OCI-LY3 (cell line): ENCODE results near the gene KLRF2.

ENCODE experiments used
- H2AFZ ChIP-seq: fragments of 200-600, 300-600 bp; shearing (Covaris generic); 2 replicates; pipeline ENCODE4 v1.6.0; 2014; ENCODE audit warnings: antibody characterized with exemption, low read depth, low read length
- H3K27ac ChIP-seq: fragments of 200-600, 300-600 bp; sonication (generic); 2 replicates; pipeline ENCODE4 v1.5.1; 2014; ENCODE audit warnings: mild to moderate bottlenecking, low read length, moderate library complexity, mixed read lengths
- H3K27me3 ChIP-seq: fragments of 200-600, 300-600 bp; sonication (generic); 2 replicates; pipeline ENCODE4 v1.6.1; 2014; ENCODE audit warnings: low read depth, low read length, mixed read lengths
- H3K36me3 ChIP-seq: fragments of 200-600, 300-600 bp; sonication (generic); replicated peaks from 2 replicates; pipeline ENCODE3; 2014; ENCODE audit warnings: low read depth, low read length, mixed read lengths
- H3K4me1 ChIP-seq: fragments of 300-600, 200-600 bp; sonication (generic); 2 replicates; pipeline ENCODE4 v1.6.1; 2014; ENCODE audit warnings: low read length, mixed read lengths
- H3K4me2 ChIP-seq: fragments of 200-600, 300-600 bp; sonication (generic); 2 replicates; pipeline ENCODE4 v1.6.1; 2014; ENCODE audit warnings: low read length, mixed read lengths
- H3K4me3 ChIP-seq: fragments of 300-600, 200-600 bp; sonication (generic); 2 replicates; pipeline ENCODE4 v1.5.1; 2014; ENCODE audit warnings: antibody characterized with exemption, mild to moderate bottlenecking, low read length, moderate library complexity
- H3K79me2 ChIP-seq: fragments of 300-600, 200-600 bp; shearing (Covaris generic); 2 replicates; pipeline ENCODE4 v1.6.1; 2014; ENCODE audit warnings: mild to moderate bottlenecking, low read length, mixed read lengths
- H3K9ac ChIP-seq: fragments of 300-600, 200-600 bp; shearing (Covaris generic); 2 replicates; pipeline ENCODE4 v1.6.0; 2014; ENCODE audit warnings: mild to moderate bottlenecking, low read length, moderate library complexity
- H3K9me3 ChIP-seq: fragments of 200-600, 300-600 bp; shearing (Covaris generic); 2 replicates; pipeline ENCODE4 v1.6.1; 2014; ENCODE audit warnings: low read length, mixed read lengths; ENCODE audit not compliant: insufficient read depth
- H4K20me1 ChIP-seq: fragments of 200-600, 300-600 bp; sonication (generic); 2 replicates; pipeline ENCODE4 v1.6.1; 2016; ENCODE audit warnings: low read length, mixed read lengths; ENCODE audit not compliant: insufficient read depth
- EZH2phosphoT487 ChIP-seq: fragments of 200-600 bp; shearing (Covaris generic); IDR thresholded peaks from 2 replicates; pipeline ENCODE4 v1.6.1; 2018; ENCODE audit warnings: antibody characterized with exemption, mixed run types, low read depth
- TF ChIP-seq, protein P1 (sequence below): fragments of 200-600, 300-600 bp; sonication (generic); IDR thresholded peaks from 2 replicates; pipeline ENCODE4 v1.5.1; 2014; ENCODE audit warnings: antibody characterized with exemption, low read length, low read depth

KLRF2 gene

GRCh38 chr12:9881246-9881645 lies at the start of gene KLRF2:
Gene KLRF2 (plus strand): TSS chr12:9881489. CDS start chr12:9881596, 107 bp downstream.
- H3K9me3 ChIP-seq, result no peaks in the 10 kb centered on the region
- H3K4me3 ChIP-seq, result no peak within 1 kb of the TSS
- no peaks in the 10 kb centered on the region for H3K4me1 ChIP-seq
- TF ChIP-seq, protein P1, sequence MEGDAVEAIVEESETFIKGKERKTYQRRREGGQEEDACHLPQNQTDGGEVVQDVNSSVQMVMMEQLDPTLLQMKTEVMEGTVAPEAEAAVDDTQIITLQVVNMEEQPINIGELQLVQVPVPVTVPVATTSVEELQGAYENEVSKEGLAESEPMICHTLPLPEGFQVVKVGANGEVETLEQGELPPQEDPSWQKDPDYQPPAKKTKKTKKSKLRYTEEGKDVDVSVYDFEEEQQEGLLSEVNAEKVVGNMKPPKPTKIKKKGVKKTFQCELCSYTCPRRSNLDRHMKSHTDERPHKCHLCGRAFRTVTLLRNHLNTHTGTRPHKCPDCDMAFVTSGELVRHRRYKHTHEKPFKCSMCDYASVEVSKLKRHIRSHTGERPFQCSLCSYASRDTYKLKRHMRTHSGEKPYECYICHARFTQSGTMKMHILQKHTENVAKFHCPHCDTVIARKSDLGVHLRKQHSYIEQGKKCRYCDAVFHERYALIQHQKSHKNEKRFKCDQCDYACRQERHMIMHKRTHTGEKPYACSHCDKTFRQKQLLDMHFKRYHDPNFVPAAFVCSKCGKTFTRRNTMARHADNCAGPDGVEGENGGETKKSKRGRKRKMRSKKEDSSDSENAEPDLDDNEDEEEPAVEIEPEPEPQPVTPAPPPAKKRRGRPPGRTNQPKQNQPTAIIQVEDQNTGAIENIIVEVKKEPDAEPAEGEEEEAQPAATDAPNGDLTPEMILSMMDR, result no peak
- no peak for TF ChIP-seq EZH2phosphoT487
- no peak within 1 kb of the TSS for H2AFZ ChIP-seq
- no peaks in the 10 kb centered on the region for H3K36me3 ChIP-seq
- no peak within 1 kb of the TSS for H3K4me2 ChIP-seq
- H3K27ac ChIP-seq, result no peak within 1 kb of the TSS
- H4K20me1 ChIP-seq, result no peaks in the 10 kb centered on the region
- no peaks in the 10 kb centered on the region for H3K79me2 ChIP-seq
- H3K27me3 ChIP-seq, result no peaks in the 10 kb centered on the region
- H3K9ac ChIP-seq, result no peak within 1 kb of the TSS

DNA sequence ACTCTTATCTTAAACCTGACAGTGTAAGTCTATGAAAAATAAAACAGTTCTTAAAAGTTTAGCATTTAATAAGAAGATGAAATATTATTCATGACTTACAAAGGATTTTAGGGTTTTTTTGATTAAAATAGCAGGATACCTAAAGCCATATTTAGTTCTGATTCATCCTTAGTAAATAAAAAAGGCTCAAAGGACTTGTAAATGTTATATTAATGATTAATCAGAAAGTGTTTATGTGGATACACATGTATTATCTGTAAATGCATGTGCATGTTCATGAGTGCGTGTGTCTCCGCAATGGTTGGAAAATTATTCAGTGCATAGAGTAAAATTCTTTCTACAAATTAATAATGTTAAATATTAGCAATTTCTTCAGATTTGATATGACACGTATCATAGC lies 49.6 kb upstream of the KLRF2 start:
- no peaks in the 10 kb centered on the region for H3K79me2 ChIP-seq
- no peak overlapping the region for H2AFZ ChIP-seq
- no peak overlapping the region for H3K9ac ChIP-seq
- H3K4me3 ChIP-seq, result no peak overlapping the region
- H3K4me1 ChIP-seq, result no peaks in the 10 kb centered on the region
- no peaks in the 10 kb centered on the region for H3K36me3 ChIP-seq
- H3K27ac ChIP-seq, result no peak overlapping the region
- no peak overlapping the region for H3K4me2 ChIP-seq
- H3K27me3 ChIP-seq, result peaks cover 7% of the 10 kb centered on the region; the same call in 1 of the 2 replicates
- no peak for TF ChIP-seq EZH2phosphoT487
- TF ChIP-seq, protein P1, result no peak
- H4K20me1 ChIP-seq, result no peaks in the 10 kb centered on the region
- no peaks in the 10 kb centered on the region; the same call in 1 of the 2 replicates for H3K9me3 ChIP-seq

DNA sequence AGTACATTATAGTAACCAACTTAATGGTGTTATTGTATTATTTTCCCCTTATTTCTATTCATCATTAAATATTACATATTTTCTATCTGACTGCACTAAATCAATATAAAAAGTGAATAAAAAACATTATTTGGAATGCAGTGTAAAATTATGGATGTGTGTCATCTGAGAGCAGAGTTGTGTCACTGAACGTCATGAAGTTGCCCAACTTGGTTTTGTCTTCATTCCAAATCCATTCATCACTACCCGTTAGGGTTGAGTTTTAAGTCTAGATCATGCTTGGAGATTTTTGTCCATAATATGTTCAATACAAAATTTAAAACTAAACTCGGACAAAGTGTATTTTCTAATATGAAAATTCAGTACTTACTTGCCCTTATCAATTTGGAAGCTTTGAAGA lies 37.9 kb upstream of the KLRF2 start:
- no peaks in the 10 kb centered on the region for H3K9me3 ChIP-seq
- no peak overlapping the region for H2AFZ ChIP-seq
- no peaks in the 10 kb centered on the region for H3K79me2 ChIP-seq
- no peaks in the 10 kb centered on the region for H3K36me3 ChIP-seq
- no peaks in the 10 kb centered on the region for H4K20me1 ChIP-seq
- H3K4me1 ChIP-seq, result no peaks in the 10 kb centered on the region
- no peak overlapping the region for H3K4me2 ChIP-seq
- TF ChIP-seq EZH2phosphoT487, result no peak
- TF ChIP-seq, protein P1, result no peak
- H3K9ac ChIP-seq, result no peak overlapping the region
- no peak overlapping the region for H3K4me3 ChIP-seq
- no peaks in the 10 kb centered on the region for H3K27me3 ChIP-seq
- H3K27ac ChIP-seq, result no peak overlapping the region

DNA sequence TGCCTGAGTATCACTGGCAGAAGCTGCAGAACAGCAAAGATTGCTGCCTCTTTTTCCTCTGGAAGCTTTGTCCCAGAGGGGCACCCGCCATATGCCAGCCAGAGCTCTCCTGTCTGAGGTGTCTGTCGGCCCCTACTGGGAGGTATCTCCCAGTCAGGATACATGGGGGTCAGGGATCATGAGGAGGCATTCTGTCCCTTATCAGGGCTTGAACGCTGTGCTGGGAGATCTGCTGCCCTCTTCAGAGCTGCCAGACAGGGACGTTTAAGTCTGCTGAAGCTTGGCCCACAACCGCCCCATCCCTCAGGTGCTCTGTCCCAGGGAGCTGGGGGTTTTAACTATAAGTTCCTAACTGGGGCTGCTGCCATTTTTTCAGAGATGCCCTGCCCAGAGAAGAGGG lies 32.4 kb upstream of the KLRF2 start:
- H3K4me3 ChIP-seq, result no peak overlapping the region
- H3K9ac ChIP-seq, result no peak overlapping the region
- H2AFZ ChIP-seq, result no peak overlapping the region
- no peaks in the 10 kb centered on the region for H4K20me1 ChIP-seq
- H3K4me2 ChIP-seq, result no peak overlapping the region
- no peaks in the 10 kb centered on the region for H3K4me1 ChIP-seq
- H3K79me2 ChIP-seq, result no peaks in the 10 kb centered on the region
- H3K27me3 ChIP-seq, result no peaks in the 10 kb centered on the region
- H3K36me3 ChIP-seq, result no peaks in the 10 kb centered on the region
- no peak for TF ChIP-seq EZH2phosphoT487
- TF ChIP-seq, protein P1, result no peak
- H3K9me3 ChIP-seq, result no peaks in the 10 kb centered on the region
- no peak overlapping the region for H3K27ac ChIP-seq
